Measurements from ENCODE around the gene ZSCAN26. TPM values are rescaled to one million over a fixed set of nuclear protein-coding genes. Genes with fewer than 3 reads are reported as not detected.
"Not testable (repeated sequence)": the region's sequence is repeated elsewhere in the genome, so short reads cannot be mapped to it uniquely, and the experiment has no call there.

Gene ZSCAN26
- total RNA-seq, 1 donor from 2014 or later: 6.1 TPM

DNA sequence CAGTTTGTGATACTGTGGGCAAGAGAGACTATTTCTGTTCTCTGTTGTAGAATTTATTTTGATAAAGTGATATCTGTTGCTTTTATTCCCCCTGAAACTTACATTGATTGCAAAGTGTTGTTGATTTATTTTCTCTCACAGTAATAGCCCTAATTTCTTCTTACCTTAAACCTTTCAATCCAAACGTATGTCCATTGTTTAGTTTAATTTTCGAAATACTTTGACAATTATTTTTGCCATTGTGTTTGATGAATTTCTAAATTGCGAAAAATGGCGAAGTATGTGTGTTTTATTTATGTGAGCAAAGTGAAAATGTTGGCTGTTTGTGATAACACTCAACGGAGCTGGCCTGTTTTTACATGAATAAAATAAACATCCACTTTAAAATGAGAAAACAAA lies 381 bp upstream of the ZSCAN26 start:
- intact Hi-C loops (cut with micrococcal nuclease): loop anchor here (2.0 to 5.0 kb wide), 4 partner anchors 54 to 129 kb away; partner anchors contain the start of gene ZSCAN31
- peaks cover 12% of the 10 kb centered on the region for H3K27me3 Mint-ChIP-seq (ENCODE audit: low read depth)
- no peak for DNase-seq (ENCODE audit: low spot score)
- no peaks in the 10 kb centered on the region for H3K9me3 Mint-ChIP-seq
- no peak overlapping the region for H3K4me3 Mint-ChIP-seq (ENCODE audit: low read depth)
- H3K4me1 Mint-ChIP-seq (ENCODE audit: low read depth): peaks cover 28% of the 10 kb centered on the region
- H3K36me3 Mint-ChIP-seq (ENCODE audit: low read depth): peaks cover 8% of the 10 kb centered on the region
- H3K27ac Mint-ChIP-seq: no peak overlapping the region

DNA sequence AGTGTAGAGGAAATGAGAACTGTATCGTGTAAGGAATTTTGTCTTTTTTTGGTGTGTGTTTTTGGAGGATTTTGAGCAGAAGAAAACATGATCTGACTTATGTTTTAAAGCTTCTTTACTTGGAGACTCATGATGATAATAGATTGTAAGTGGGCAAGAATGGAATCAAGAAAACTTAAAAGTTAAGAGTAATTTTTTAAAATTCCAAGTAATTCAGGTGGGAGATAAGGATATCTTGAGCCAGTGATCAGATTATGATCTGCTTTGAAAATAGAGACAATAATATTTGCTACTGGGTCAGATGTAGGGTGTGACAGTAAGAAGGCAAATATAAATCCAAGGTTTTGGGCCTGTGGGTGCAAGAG lies 734 bp downstream of the ZSCAN26 start:
- no peak for DNase-seq (ENCODE audit: low spot score)
- no peaks in the 10 kb centered on the region for H3K9me3 Mint-ChIP-seq
- H3K27me3 Mint-ChIP-seq (ENCODE audit: low read depth): peaks cover 8% of the 10 kb centered on the region
- no peak overlapping the region for H3K4me3 Mint-ChIP-seq (ENCODE audit: low read depth)
- peaks cover 28% of the 10 kb centered on the region for H3K4me1 Mint-ChIP-seq (ENCODE audit: low read depth)
- peaks cover 19% of the 10 kb centered on the region for H3K36me3 Mint-ChIP-seq (ENCODE audit: low read depth)
- intact Hi-C loops (cut with micrococcal nuclease): loop anchor here (1.0 to 5.0 kb wide), 5 partner anchors 15 to 130 kb away; partner anchors contain the start of genes ZKSCAN4 and ZSCAN31
- no peak overlapping the region for H3K27ac Mint-ChIP-seq

DNA sequence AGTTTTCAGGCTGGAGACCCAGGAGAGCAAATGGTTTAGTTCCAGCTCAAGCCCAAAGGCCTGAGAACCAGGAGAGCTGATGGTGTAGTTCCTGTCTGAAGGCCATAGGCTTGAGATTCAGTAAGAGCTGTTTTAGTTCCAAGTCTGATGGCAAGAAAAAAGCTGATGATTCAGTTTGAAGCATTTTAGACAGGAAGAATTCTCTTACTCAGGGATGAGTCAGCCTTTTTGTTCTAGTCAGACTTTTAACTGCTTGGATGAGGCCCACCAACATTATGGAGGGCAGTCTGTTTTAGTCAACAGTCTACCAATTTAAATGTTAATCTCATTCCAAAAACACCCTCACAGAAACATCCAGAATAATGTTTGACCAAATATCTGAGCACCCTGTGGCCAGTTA lies 2.5 kb downstream of the ZSCAN26 start:
- no peaks in the 10 kb centered on the region for H3K27me3 Mint-ChIP-seq (ENCODE audit: low read depth)
- H3K4me1 Mint-ChIP-seq (ENCODE audit: low read depth): peaks cover 22% of the 10 kb centered on the region
- no peak for DNase-seq (ENCODE audit: low spot score)
- peaks cover 31% of the 10 kb centered on the region for H3K36me3 Mint-ChIP-seq (ENCODE audit: low read depth)
- no peaks in the 10 kb centered on the region for H3K9me3 Mint-ChIP-seq
- intact Hi-C loops (cut with micrococcal nuclease): loop anchor here (5.0 kb wide), 3 partner anchors 57 to 132 kb away; partner anchors contain the start of gene ZSCAN31
- peak overlapping the region; percentile 47 for H3K27ac Mint-ChIP-seq
- H3K4me3 Mint-ChIP-seq (ENCODE audit: low read depth): no peak overlapping the region

DNA sequence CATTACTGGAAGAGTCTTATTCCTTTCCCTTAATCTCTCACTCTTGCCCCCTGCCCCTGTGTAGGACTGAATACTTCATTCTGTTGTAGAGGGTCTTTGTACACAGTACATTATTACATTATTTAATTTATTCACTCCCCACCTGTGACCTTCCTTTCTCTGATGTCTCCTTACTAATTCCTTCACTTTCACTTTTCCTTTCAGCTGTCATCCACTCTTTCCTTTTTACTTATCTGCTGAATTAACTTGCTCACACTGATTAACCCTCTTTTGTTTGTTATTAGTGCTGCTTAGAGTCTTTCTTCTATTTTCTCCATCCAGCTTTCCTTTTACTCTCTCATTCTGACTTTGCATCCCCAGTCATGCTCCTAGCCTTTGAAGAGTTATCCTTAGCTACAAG lies 7.9 kb downstream of the ZSCAN26 start:
- Mint-ChIP-seq H3K27me3 (ENCODE audit: low read depth) (no peaks in the 10 kb centered on the region), H3K4me1 (ENCODE audit: low read depth) (peaks cover 10% of the 10 kb centered on the region), H3K36me3 (ENCODE audit: low read depth) (peaks cover 52% of the 10 kb centered on the region), H3K9me3 (no peaks in the 10 kb centered on the region), H3K4me3 (ENCODE audit: low read depth) (no peak overlapping the region), H3K27ac (no peak overlapping the region)
- intact Hi-C loops (cut with micrococcal nuclease): no loop called here
- DNase-seq (ENCODE audit: low spot score): no peak

DNA sequence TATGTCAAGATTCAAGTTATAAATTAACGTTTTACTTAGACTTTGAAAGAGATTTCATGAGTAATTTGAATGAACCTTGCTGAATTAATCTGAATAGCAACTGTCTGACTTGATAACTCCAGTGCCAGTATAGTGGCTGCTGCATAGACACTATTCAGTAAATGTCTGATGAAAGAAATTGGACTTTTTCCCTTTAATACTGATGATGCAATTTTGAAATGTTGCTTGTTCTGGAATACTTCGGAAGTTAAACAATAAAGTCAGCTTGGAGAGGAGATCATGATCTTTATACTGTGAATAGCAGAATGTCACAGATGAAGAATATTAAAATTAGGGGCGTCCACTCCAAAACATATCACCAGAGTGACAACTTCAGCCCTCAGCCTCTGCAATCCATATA lies 10.8 kb downstream of the ZSCAN26 start:
- Mint-ChIP-seq H3K27ac (no peak overlapping the region), H3K36me3 (ENCODE audit: low read depth) (peaks cover 36% of the 10 kb centered on the region), H3K4me1 (ENCODE audit: low read depth) (peaks cover 15% of the 10 kb centered on the region), H3K9me3 (no peaks in the 10 kb centered on the region), H3K27me3 (ENCODE audit: low read depth) (no peaks in the 10 kb centered on the region), H3K4me3 (ENCODE audit: low read depth) (no peak overlapping the region)
- intact Hi-C loops (cut with micrococcal nuclease): no loop called here
- no peak for DNase-seq (ENCODE audit: low spot score)

DNA sequence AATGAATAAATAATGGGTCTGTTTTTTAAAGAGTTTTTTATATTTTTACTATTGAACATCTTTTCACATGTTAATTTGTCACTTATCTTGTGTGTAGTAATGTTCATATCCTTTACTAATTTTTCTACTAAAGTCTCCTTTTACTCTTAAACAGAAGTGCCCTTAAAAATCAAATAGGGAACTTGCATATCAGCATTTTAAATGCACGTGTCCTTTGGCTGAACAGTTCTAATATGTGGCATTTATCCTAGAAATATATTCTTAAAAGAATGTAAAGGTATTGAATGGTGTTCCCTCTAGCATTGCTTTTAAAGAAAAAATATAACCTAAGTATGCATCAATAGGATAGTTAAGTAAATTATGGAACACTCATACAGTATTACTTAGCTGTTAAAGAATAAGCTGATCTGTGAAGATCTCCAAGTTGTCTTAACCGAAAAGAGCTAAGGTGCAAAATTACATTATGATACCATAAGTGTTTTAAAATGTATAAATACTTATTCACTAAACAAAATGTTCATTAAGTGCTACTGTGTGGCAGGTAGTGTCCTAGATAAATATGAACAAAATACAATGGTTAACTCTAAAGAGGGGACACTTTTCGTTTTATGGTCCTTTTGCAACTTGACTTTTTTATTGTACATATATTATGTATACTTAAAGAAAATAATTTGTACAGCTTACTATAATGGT lies 13.8 kb downstream of the ZSCAN26 start:
- no peaks in the 10 kb centered on the region for H3K9me3 Mint-ChIP-seq
- DNase-seq (ENCODE audit: low spot score): no peak
- peaks cover 12% of the 10 kb centered on the region for H3K4me1 Mint-ChIP-seq (ENCODE audit: low read depth)
- H3K36me3 Mint-ChIP-seq (ENCODE audit: low read depth): peaks cover 30% of the 10 kb centered on the region
- peak overlapping the region; percentile 85 for H3K4me3 Mint-ChIP-seq (ENCODE audit: low read depth)
- H3K27me3 Mint-ChIP-seq (ENCODE audit: low read depth): no peaks in the 10 kb centered on the region
- no peak overlapping the region for H3K27ac Mint-ChIP-seq
- intact Hi-C loops (cut with micrococcal nuclease): loop anchor here (1.0 to 5.0 kb wide), 2 partner anchors 28 to 52 kb away; partner anchors contain the start of gene ZKSCAN4

DNA sequence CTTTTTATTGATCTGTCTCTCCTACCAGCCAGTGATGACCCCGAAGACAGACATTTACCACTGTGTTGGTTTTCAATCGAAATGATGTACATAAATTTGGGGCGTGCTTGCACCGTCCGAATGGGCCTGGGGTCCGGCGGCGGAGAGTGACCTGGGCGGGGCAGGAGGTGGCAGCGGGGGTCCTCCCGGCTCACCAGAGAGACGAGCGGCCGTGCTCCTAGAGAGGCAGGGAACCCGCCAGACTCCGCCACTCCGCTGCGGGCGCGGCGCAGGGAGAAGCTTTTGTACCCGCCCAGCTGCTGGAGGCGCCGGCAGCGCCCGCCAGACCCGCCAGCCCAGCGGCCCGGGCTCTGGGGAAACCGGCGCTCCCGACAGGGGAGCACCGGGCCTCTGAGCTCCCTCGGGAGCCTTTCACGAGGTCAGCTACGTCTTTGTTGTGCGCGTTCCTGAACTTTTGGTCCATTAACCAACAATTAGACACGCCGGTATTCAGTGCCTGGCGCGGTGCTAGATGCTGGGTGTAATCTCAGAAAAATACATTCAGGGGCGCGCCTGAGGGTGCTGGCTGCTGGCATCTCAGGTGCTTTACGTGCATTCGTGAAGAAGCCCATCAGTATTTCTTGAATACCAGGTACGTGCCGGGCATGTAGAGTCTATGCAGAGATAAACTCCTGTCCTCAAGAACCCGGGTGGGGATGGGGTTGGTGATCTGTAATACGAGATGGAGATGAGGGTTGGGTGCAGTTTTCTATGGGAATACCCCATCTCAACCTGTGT lies 14.5 kb downstream of the ZSCAN26 start, which contains the start of gene PGBD1:
TSS of gene PGBD1 (plus strand) at position 285 of the 777 bp plus-strand sequence. CDS start 2,242 bp downstream, outside the sequence.
- peak within 1 kb of the TSS; percentile 85 for H3K4me3 Mint-ChIP-seq (ENCODE audit: low read depth)
- intact Hi-C loops (cut with micrococcal nuclease): loop anchor here (1.0 to 5.0 kb wide), 2 partner anchors 29 to 51 kb away; partner anchors contain the start of gene ZKSCAN4
- H3K27ac Mint-ChIP-seq: no peak within 1 kb of the TSS
- H3K9me3 Mint-ChIP-seq: no peaks in the 10 kb centered on the region
- peaks cover 12% of the 10 kb centered on the region for H3K4me1 Mint-ChIP-seq (ENCODE audit: low read depth)
- peak; percentile 40 for DNase-seq (ENCODE audit: low spot score)
- H3K36me3 Mint-ChIP-seq (ENCODE audit: low read depth): peaks cover 26% of the 10 kb centered on the region
- H3K27me3 Mint-ChIP-seq (ENCODE audit: low read depth): no peaks in the 10 kb centered on the region

DNA sequence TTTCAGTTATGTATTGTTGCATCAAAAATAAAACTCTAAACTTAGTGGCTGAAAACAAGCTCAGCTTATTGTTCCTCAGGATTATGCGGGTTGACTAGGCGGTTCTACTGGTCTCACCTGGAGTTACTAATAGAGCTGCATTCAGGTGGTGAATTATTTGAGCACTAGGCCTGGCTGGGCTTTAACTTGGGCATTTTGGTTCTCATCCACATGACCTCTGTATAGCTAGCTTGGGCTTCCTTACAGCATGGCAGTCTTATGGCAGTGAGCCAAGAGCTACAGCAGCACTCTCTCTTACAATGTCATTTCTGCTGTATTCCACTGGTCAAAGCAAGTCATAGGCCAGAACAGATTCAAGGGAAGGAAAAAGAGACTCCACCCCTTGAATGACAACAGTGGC lies 16.0 kb downstream of the ZSCAN26 start:
- H3K36me3 Mint-ChIP-seq (ENCODE audit: low read depth): peaks cover 27% of the 10 kb centered on the region
- H3K27ac Mint-ChIP-seq: no peak overlapping the region
- intact Hi-C loops (cut with micrococcal nuclease): loop anchor here (5.0 kb wide), 1 partner anchor 49 kb away; no protein-coding TSS in a partner anchor
- DNase-seq (ENCODE audit: low spot score): no peak
- no peak overlapping the region for H3K4me3 Mint-ChIP-seq (ENCODE audit: low read depth)
- H3K27me3 Mint-ChIP-seq (ENCODE audit: low read depth): no peaks in the 10 kb centered on the region
- H3K9me3 Mint-ChIP-seq: no peaks in the 10 kb centered on the region
- peaks cover 12% of the 10 kb centered on the region for H3K4me1 Mint-ChIP-seq (ENCODE audit: low read depth)

DNA sequence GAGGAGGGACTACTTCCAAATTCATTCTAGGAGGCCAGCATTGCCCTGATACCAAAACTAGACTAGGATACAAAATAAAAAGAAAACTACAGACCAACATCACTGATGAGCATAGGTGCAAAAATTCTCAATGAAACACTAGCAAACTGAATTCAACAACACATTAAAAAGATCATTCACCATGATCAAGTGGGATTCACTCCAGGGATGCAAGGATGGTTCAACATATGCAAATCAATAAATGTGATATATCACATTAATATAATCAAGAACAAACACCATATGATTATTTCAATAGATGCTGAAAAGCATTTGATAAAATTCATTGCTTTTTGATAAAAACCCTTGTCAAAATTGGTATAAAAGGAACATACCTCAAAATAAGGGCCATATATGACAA lies 24.6 kb downstream of the ZSCAN26 start:
- Mint-ChIP-seq H3K36me3 (ENCODE audit: low read depth) (peaks cover 19% of the 10 kb centered on the region), H3K27me3 (ENCODE audit: low read depth) (no peaks in the 10 kb centered on the region), H3K27ac (no peak overlapping the region), H3K4me3 (ENCODE audit: low read depth) (no peak overlapping the region), H3K9me3 (peaks cover 5% of the 10 kb centered on the region), H3K4me1 (ENCODE audit: low read depth) (no peaks in the 10 kb centered on the region)
- intact Hi-C loops (cut with micrococcal nuclease): no loop called here
- DNase-seq (ENCODE audit: low spot score): no peak

DNA sequence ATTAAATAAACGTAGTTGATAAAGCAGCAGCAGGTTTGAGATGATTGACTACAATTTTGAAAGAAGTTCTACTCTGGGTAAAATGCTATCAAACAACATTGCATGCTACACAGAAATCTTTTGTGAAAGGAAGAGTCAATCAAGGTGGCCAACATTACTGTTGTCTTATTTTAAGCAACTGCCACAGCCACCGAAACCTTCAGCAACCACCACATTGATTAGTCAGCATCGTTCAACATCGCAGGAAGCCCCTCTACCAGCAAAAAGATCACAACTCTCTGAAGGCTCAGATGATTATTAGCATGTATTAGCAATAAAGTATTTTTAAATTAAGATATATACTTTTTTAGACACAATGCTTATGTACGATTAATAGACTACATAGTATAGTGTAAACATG lies 28.4 kb downstream of the ZSCAN26 start:
- Mint-ChIP-seq H3K9me3 (peaks cover 5% of the 10 kb centered on the region), H3K36me3 (ENCODE audit: low read depth) (no peaks in the 10 kb centered on the region), H3K27ac (no peak overlapping the region), H3K4me3 (ENCODE audit: low read depth) (no peak overlapping the region), H3K4me1 (ENCODE audit: low read depth) (no peaks in the 10 kb centered on the region), H3K27me3 (ENCODE audit: low read depth) (no peaks in the 10 kb centered on the region)
- DNase-seq (ENCODE audit: low spot score): no peak
- intact Hi-C loops (cut with micrococcal nuclease): no loop called here

DNA sequence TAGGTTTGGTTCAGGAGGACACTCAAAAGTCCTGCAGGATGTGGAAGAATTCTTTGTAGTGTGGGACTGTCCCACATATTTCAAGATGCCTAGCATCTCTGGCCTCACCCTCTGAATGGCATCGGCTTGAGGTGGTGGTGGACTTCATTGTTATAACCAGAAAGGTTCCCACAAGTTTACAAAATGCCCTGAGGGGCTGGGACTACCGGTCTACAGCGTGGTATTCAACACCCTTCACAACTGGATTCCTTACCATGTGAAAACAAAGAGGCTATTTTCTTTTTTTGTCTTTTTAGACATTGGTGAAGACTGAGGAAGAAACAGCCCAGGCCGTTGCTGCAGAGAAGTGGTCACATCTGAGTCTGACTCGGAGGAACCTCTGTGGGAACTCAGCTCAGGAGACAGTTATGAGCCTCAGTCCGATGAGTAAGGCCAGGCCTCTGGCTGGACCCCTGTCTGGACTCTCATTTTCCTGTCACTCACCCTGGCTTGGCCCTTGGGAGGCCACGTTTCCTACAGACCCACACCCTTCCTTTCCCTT lies 29.6 kb downstream of the ZSCAN26 start:
- H3K4me1 Mint-ChIP-seq (ENCODE audit: low read depth): no peaks in the 10 kb centered on the region
- H3K27ac Mint-ChIP-seq: no peak overlapping the region
- no peak for DNase-seq (ENCODE audit: low spot score)
- H3K36me3 Mint-ChIP-seq (ENCODE audit: low read depth): peaks cover 7% of the 10 kb centered on the region
- no peaks in the 10 kb centered on the region for H3K9me3 Mint-ChIP-seq
- no peak overlapping the region for H3K4me3 Mint-ChIP-seq (ENCODE audit: low read depth)
- H3K27me3 Mint-ChIP-seq (ENCODE audit: low read depth): no peaks in the 10 kb centered on the region
- intact Hi-C loops (cut with micrococcal nuclease): no loop called here

DNA sequence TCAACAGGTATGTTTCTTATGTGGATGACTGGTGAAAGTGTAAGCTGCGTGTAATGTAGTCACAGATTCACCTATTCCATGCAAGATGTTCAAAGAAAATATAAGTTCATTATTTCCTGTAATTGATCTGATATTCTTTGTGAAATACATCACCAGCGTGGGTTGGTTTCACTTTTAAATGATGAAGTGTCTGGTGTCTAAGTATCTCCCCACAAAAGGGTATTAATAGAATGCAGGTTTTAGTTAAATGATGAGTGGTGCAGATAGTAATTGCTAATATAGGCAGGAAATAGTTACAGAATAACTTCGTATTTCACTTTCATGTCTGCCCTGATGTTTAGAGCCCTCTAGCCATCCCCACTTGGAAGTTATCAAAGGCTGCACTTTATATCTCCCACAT lies 36.6 kb downstream of the ZSCAN26 start:
- H3K27me3 Mint-ChIP-seq (ENCODE audit: low read depth): peaks cover 15% of the 10 kb centered on the region
- no peak for DNase-seq (ENCODE audit: low spot score)
- H3K27ac Mint-ChIP-seq: no peak overlapping the region
- H3K4me3 Mint-ChIP-seq (ENCODE audit: low read depth): no peak overlapping the region
- peaks cover 8% of the 10 kb centered on the region for H3K9me3 Mint-ChIP-seq
- peaks cover 13% of the 10 kb centered on the region for H3K4me1 Mint-ChIP-seq (ENCODE audit: low read depth)
- intact Hi-C loops (cut with micrococcal nuclease): no loop called here
- peaks cover 7% of the 10 kb centered on the region for H3K36me3 Mint-ChIP-seq (ENCODE audit: low read depth)

DNA sequence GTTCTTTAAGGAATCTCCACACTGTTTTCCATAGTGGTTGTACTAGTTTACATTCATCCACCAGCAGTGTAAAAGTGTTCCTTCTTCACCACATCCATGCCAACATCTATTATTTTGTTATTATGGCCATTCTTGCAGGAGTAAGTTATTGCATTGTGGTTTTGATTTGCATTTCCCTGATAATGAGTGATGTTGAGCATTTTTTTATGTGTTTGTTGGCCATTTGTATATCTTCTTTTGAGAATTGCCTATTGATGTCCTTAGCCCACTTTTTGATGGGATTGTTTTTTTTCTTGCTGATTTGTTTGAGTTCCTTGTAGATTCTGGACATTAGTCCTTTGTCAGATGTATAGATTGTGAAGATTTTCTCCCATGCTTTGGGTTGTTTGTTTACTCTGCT lies 39.4 kb downstream of the ZSCAN26 start:
- intact Hi-C loops (cut with micrococcal nuclease); H3K36me3 Mint-ChIP-seq (ENCODE audit: low read depth); H3K4me3 Mint-ChIP-seq (ENCODE audit: low read depth); H3K27ac Mint-ChIP-seq; DNase-seq (ENCODE audit: low spot score): not testable (repeated sequence)
- H3K4me1 Mint-ChIP-seq (ENCODE audit: low read depth): peaks cover 13% of the 10 kb centered on the region
- H3K9me3 Mint-ChIP-seq: peaks cover 11% of the 10 kb centered on the region
- peaks cover 28% of the 10 kb centered on the region for H3K27me3 Mint-ChIP-seq (ENCODE audit: low read depth)
